Kidney (tissue), 14 donors: ENCODE results near the gene CNTN1. TPM values are rescaled to one million over a fixed set of nuclear protein-coding genes. Genes with fewer than 3 reads are reported as not detected.

Source experiments
- DNase-seq, 5 donors: peaks; one replicate each; pipeline ENCODE4 v3.0.0-alpha.2; 2013 to 2020
- FAIRE-seq: peaks from 2 replicates; lab custom pipeline; 2012; peaks lifted over from hg19 to GRCh38; lab: Jason Lieb, UNC
- H3K27ac ChIP-seq, 2 donors: one replicate each; pipeline ENCODE4 v1.7.0; 2013; ENCODE audit warnings: low read depth in 2 of 2, low read length in 2 of 2, inconsistent platforms in 1 of 2
- H3K27me3 ChIP-seq: one replicate; pipeline ENCODE4 v1.7.1; 2013; ENCODE audit warnings: low read length, inconsistent platforms; ENCODE audit not compliant: control insufficient read depth, insufficient read depth
- H3K36me3 ChIP-seq, 3 donors: one replicate each; pipeline versions ENCODE4 v1.7.0 to v1.7.1; 2013; ENCODE audit warnings: low read length in 3 of 3, control low read depth in 1 of 3, inconsistent platforms in 1 of 3; ENCODE audit not compliant: insufficient read depth in 3 of 3, control insufficient read depth in 2 of 3
- H3K4me1 ChIP-seq, 3 donors: one replicate each; pipeline versions ENCODE4 v1.7.0 to v1.7.1; 2013; ENCODE audit warnings: low read length in 3 of 3, inconsistent platforms in 1 of 3, low read depth in 1 of 3; ENCODE audit not compliant: control insufficient read depth in 2 of 3, insufficient read depth in 2 of 3
- H3K4me3 ChIP-seq, 3 donors: one replicate each; pipeline versions ENCODE4 v1.7.0 to v1.8.1; 2013; ENCODE audit warnings: low read length in 3 of 3, control low read depth in 1 of 3, inconsistent platforms in 1 of 3
- H3K9ac ChIP-seq, 3 donors: one replicate each; pipeline versions ENCODE4 v1.7.0 to v1.7.1; 2013; ENCODE audit warnings: low read length in 3 of 3, control low read depth in 1 of 3, inconsistent platforms in 1 of 3
- H3K9me3 ChIP-seq, 3 donors: one replicate each; pipeline versions ENCODE4 v1.7.0 to v1.7.1; 2013; ENCODE audit warnings: low read length in 3 of 3, control low read depth in 1 of 3, inconsistent platforms in 1 of 3; ENCODE audit not compliant: control insufficient read depth in 2 of 3, insufficient read depth in 1 of 3
- intact Hi-C: fragments of 100-400 bp; cut with DNase I; formaldehyde crosslinking; loops from one replicate; pipeline ENCODE4 v1.11.1; 2022
- polyA plus RNA-seq: library from polyadenylated mRNA; stranded (reverse); fragments of 350-450 nt; fragmentation: Illumina TruSeq; extraction: RNeasy Lipid Tissue Mini Kit (QIAGEN cat#74804); gene quantifications from one replicate; pipeline ENCODE4 v1.2.3, GENCODE V29; 2014; ENCODE audit warnings: low read depth, low replicate concordance; ENCODE audit not compliant: insufficient read depth
- total RNA-seq: library from RNA; stranded (reverse); fragmentation: NEBNext Ultra II Directional; extraction: Animal tissue kit (Norgen Biotek cat#: 25700); gene quantifications from one replicate; pipeline ENCODE4 v1.2.1, GENCODE V29; 2021
- TF ChIP-seq, protein P1 (sequence below): IDR thresholded peaks from 3 replicates; pipeline ENCODE4 v1.5.1; 2012; ENCODE audit warnings: mild to moderate bottlenecking, moderate library complexity, borderline replicate concordance; ENCODE audit not compliant: insufficient read depth; ENCODE audit errors: extremely low read depth
- donor health status: control.
- donor health status: control.
- donor health status: control.
- donor health status: control.
- donor health status: control.
- donor health status: DM: yes; HTN: yes; CAD: no.
- donor health status: Normal renal cell carcinoma (clear cell type).

CNTN1 gene
- total and polyA plus RNA-seq, 2 donors from 2014 or later: 6.3 to 9.9 TPM

- FAIRE-seq: no peak
- no peak overlapping the region for H3K9ac ChIP-seq
- H3K27me3 ChIP-seq: no peaks in the 10 kb centered on the region
- H3K4me1 ChIP-seq: no peaks in the 10 kb centered on the region
- intact Hi-C loops: no loop called here
- no peak overlapping the region for H3K27ac ChIP-seq
- H3K4me3 ChIP-seq: no peak overlapping the region
- DNase-seq: no peak
- H3K9me3 ChIP-seq: no peaks in the 10 kb centered on the region
- TF ChIP-seq, protein P1, sequence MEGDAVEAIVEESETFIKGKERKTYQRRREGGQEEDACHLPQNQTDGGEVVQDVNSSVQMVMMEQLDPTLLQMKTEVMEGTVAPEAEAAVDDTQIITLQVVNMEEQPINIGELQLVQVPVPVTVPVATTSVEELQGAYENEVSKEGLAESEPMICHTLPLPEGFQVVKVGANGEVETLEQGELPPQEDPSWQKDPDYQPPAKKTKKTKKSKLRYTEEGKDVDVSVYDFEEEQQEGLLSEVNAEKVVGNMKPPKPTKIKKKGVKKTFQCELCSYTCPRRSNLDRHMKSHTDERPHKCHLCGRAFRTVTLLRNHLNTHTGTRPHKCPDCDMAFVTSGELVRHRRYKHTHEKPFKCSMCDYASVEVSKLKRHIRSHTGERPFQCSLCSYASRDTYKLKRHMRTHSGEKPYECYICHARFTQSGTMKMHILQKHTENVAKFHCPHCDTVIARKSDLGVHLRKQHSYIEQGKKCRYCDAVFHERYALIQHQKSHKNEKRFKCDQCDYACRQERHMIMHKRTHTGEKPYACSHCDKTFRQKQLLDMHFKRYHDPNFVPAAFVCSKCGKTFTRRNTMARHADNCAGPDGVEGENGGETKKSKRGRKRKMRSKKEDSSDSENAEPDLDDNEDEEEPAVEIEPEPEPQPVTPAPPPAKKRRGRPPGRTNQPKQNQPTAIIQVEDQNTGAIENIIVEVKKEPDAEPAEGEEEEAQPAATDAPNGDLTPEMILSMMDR: no peak
- H3K36me3 ChIP-seq: no peaks in the 10 kb centered on the region
Measured at GRCh38 chr12:40959041-40959440, 266.8 kb downstream of the CNTN1 start.

- Histone ChIP-seq H3K27me3 (no peaks in the 10 kb centered on the region), H3K27ac (no peak overlapping the region), H3K9me3 (no peaks in the 10 kb centered on the region), H3K36me3 (no peaks in the 10 kb centered on the region), H3K4me3 (no peak overlapping the region), H3K4me1 (no peaks in the 10 kb centered on the region), H3K9ac (no peak overlapping the region)
- DNase-seq (no peak), FAIRE-seq (no peak)
- intact Hi-C loops: no loop called here
- TF ChIP-seq, protein P1: no peak
Measured at GRCh38 chr12:40963751-40964150, 271.5 kb downstream of the CNTN1 start.

DNA sequence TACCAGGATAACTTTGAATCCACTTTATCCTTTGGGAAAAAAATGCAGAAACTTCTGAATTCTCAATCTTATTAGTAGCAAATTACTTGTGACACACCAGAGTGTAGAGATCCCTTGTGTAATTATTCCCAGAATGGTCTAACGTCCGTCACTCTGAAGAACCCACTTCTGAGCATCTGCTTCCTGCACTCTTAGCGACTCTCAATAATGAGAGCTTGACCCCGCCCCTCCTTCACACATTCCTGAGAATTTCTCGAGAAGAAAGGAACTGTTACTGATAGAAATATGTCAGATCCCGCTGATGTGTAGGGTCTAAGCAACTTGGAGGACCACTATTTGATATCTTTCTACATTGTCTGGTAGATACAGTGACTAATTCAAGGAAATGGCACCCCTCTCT is 277.6 kb downstream of the CNTN1 start:
- no peak for FAIRE-seq
- H3K9me3 ChIP-seq: no peaks in the 10 kb centered on the region
- TF ChIP-seq, protein P1: no peak

GRCh38 chr12:40970320-40970907 is 278.2 kb downstream of the CNTN1 start:
- Histone ChIP-seq H3K36me3 (no peaks in the 10 kb centered on the region), H3K9me3 (no peaks in the 10 kb centered on the region), H3K9ac (no peak overlapping the region), H3K27ac (no peak overlapping the region), H3K4me3 (no peak overlapping the region), H3K27me3 (no peaks in the 10 kb centered on the region), H3K4me1 (no peaks in the 10 kb centered on the region)
- FAIRE-seq: no peak
- no peak for DNase-seq
- intact Hi-C loops: no loop called here
- TF ChIP-seq, protein P1: no peak

More for the DNA sequence above, 277.6 kb downstream of the CNTN1 start:
- Histone ChIP-seq H3K4me1 (no peaks in the 10 kb centered on the region), H3K4me3 (no peak overlapping the region), H3K9ac (no peak overlapping the region), H3K27me3 (no peaks in the 10 kb centered on the region), H3K27ac (no peak overlapping the region), H3K36me3 (no peaks in the 10 kb centered on the region)
- no peak for DNase-seq
- intact Hi-C loops: no loop called here
